IMR-90 (cell line): ENCODE results near the gene FXYD6.

Experiments used
- BHLHE40 ChIP-seq: fragments of 150-350 bp; IDR thresholded peaks from 2 replicates; pipeline ENCODE4 v1.6.1; 2016; ENCODE audit warnings: mild to moderate bottlenecking, low read depth, low read length
- CTCF ChIP-seq: conservative IDR thresholded peaks from 2 replicates; pipeline ENCODE4 v1.5.1; 2012; ENCODE audit warnings: mild to moderate bottlenecking, low read depth, low read length, improper control_type of control experiment
- ELK1 ChIP-seq: fragments of 150-350 bp; IDR thresholded peaks from 2 replicates; pipeline ENCODE4 v1.6.1; 2016; ENCODE audit warnings: low read depth, mild to moderate bottlenecking, low read length, moderate library complexity, borderline replicate concordance
- FOS ChIP-seq: fragments of 150-350 bp; IDR thresholded peaks from 2 replicates; pipeline ENCODE4 v1.6.1; 2016; ENCODE audit warnings: low read depth, low read length
- MAFK ChIP-seq: IDR thresholded peaks from 2 replicates; pipeline ENCODE4 v1.6.1; 2012; ENCODE audit warnings: low read depth, low read length, improper control_type of control experiment
- MAZ ChIP-seq: IDR thresholded peaks from 2 replicates; pipeline ENCODE4 v1.6.1; 2012; ENCODE audit warnings: low read depth, mild to moderate bottlenecking, low read length, improper control_type of control experiment, moderate library complexity, borderline replicate concordance
- MXI1 ChIP-seq: IDR thresholded peaks from 2 replicates; pipeline ENCODE4 v1.6.1; 2012; ENCODE audit warnings: low read depth, mild to moderate bottlenecking, low read length, moderate library complexity, borderline replicate concordance
- NFE2L2 ChIP-seq: fragments of 150-350 bp; IDR thresholded peaks from 2 replicates; pipeline ENCODE4 v1.6.1; 2016; ENCODE audit warnings: low read depth, mild to moderate bottlenecking, low read length
- POLR2A ChIP-seq: IDR thresholded peaks from 2 replicates; pipeline ENCODE4 v1.6.1; 2012; ENCODE audit warnings: mild to moderate bottlenecking, low read depth, low read length
- RAD21 ChIP-seq: IDR thresholded peaks from 2 replicates; pipeline ENCODE4 v1.6.1; 2012; ENCODE audit warnings: low read length, improper control_type of control experiment
- RCOR1 ChIP-seq: IDR thresholded peaks from 2 replicates; pipeline ENCODE4 v1.6.1; 2012; ENCODE audit warnings: mild to moderate bottlenecking, low read length, improper control_type of control experiment; ENCODE audit not compliant: insufficient replicate concordance
- SMC3 ChIP-seq: fragments of 150-350 bp; IDR thresholded peaks from 2 replicates; pipeline ENCODE4 v1.6.1; 2016; ENCODE audit warnings: low read depth, mild to moderate bottlenecking, antibody characterized with exemption, low read length, moderate library complexity
- USF2 ChIP-seq: fragments of 150-350 bp; IDR thresholded peaks from 2 replicates; pipeline ENCODE4 v1.6.1; 2017; ENCODE audit warnings: mild to moderate bottlenecking, antibody characterized with exemption, low read length, low read depth

DNA sequence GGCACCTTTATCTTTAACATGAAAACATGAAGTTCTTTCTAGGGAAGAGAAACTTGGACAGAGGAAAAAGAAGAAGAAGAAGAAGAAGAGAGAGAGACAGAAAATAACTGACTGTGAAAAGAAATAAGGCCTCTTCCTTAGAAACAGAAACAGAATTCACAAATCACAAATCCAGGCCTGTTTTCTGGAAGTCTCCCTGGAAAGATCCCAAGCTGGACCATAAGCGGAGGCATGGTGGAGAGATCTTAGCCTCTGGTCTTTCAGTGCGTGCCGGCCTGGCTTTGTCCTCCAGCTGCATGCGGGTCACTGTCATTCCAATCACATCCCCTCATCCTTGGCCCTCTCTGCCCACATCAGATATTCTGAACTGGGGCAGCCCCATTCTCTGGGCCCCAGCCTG, 6.9 kb downstream of the FXYD6 start:
- TF ChIP-seq CTCF: no peak
- TF ChIP-seq POLR2A: no peak
- TF ChIP-seq RCOR1: no peak
- no peak for TF ChIP-seq SMC3
- no peak for TF ChIP-seq MXI1
- TF ChIP-seq MAFK: no peak
- TF ChIP-seq USF2: no peak
- TF ChIP-seq RAD21: no peak
- TF ChIP-seq NFE2L2: no peak
- TF ChIP-seq FOS: no peak
- no peak for TF ChIP-seq ELK1
- TF ChIP-seq MAZ: no peak
- no peak for TF ChIP-seq BHLHE40
